GM12878 (cell line): ENCODE data around the gene WDR18. TPM values are rescaled to one million over a fixed set of nuclear protein-coding genes. Genes with fewer than 3 reads are reported as not detected.

Source experiments
- CBFB ChIP-seq: IDR thresholded peaks from 2 replicates; pipeline ENCODE4 v1.6.1; 2016; ENCODE audit warnings: antibody characterized with exemption, low read depth
- CEBPB ChIP-seq, 2 experiments: fragments of 150-350 bp in 1 of 2; IDR thresholded peaks; 2 replicates each; pipeline ENCODE4 v1.6.1; 2012 to 2014; ENCODE audit warnings: low read depth in 2 of 2, low read length in 2 of 2, borderline replicate concordance in 1 of 2, inconsistent platforms in 1 of 2
- CHD4 ChIP-seq: fragments of 200-600 bp; sonication (generic); IDR thresholded peaks from 2 replicates; pipeline ENCODE4 v1.6.1; 2016; ENCODE audit warnings: mild to moderate bottlenecking
- ELK1 ChIP-seq: IDR thresholded peaks from 2 replicates; pipeline ENCODE4 v1.6.1; 2012; ENCODE audit warnings: low read depth, low read length, improper control_type of control experiment
- EP300 ChIP-seq, 2 experiments: fragments of 150-350 bp in 1 of 2; IDR thresholded peaks; 2 replicates each; pipeline ENCODE4 v1.6.1; 2011 to 2012; ENCODE audit warnings: low read depth in 2 of 2, low read length in 2 of 2, borderline replicate concordance in 1 of 2, improper control_type of control experiment in 1 of 2, inconsistent platforms in 1 of 2; ENCODE audit not compliant: control insufficient read depth in 1 of 2
- EZH2 ChIP-seq: IDR thresholded peaks from 2 replicates; pipeline ENCODE4 v1.6.1; 2012; ENCODE audit warnings: low read depth, mild to moderate bottlenecking, control low read depth, inconsistent platforms, low read length, borderline replicate concordance; ENCODE audit not compliant: control insufficient read depth
- FOS ChIP-seq: IDR thresholded peaks from 3 replicates; pipeline ENCODE4 v1.6.1; 2011; ENCODE audit warnings: borderline replicate concordance; ENCODE audit not compliant: insufficient read length; ENCODE audit errors: extremely low read depth
- FOXK2 ChIP-seq: fragments of 450-650 bp; IDR thresholded peaks from 2 replicates; pipeline ENCODE4 v1.6.1; 2017; ENCODE audit warnings: mild to moderate bottlenecking, moderate library complexity
- HDAC6 ChIP-seq: fragments of 200-600 bp; sonication (generic); IDR thresholded peaks from one replicate; pipeline ENCODE4 v1.8.0; 2017; ENCODE audit warnings: antibody characterized with exemption; ENCODE audit not compliant: unreplicated experiment
- LARP7 ChIP-seq: fragments of 450-650 bp; IDR thresholded peaks from 2 replicates; pipeline ENCODE4 v1.6.1; 2017; ENCODE audit warnings: mild to moderate bottlenecking
- MTA3 ChIP-seq: IDR thresholded peaks from 2 replicates; pipeline ENCODE4 v1.6.1; 2012; ENCODE audit warnings: low read length, inconsistent platforms, borderline replicate concordance
- MXI1 ChIP-seq: fragments of 150-350 bp; IDR thresholded peaks from 2 replicates; pipeline ENCODE4 v1.6.1; 2011; ENCODE audit warnings: low read depth, mild to moderate bottlenecking, inconsistent platforms, low read length, improper control_type of control experiment
- NFXL1 ChIP-seq: fragments of 450-650 bp; IDR thresholded peaks from 2 replicates; pipeline ENCODE4 v1.6.1; 2017; ENCODE audit warnings: antibody characterized with exemption, mild to moderate bottlenecking, borderline replicate concordance
- PAX8 ChIP-seq: fragments of 450-650 bp; IDR thresholded peaks from 2 replicates; pipeline ENCODE4 v1.6.1; 2017; ENCODE audit warnings: mild to moderate bottlenecking, moderate library complexity
- PKNOX1 ChIP-seq: fragments of 450-650 bp; IDR thresholded peaks from 2 replicates; pipeline ENCODE4 v1.6.1; 2016; ENCODE audit warnings: mild to moderate bottlenecking
- RB1 ChIP-seq: fragments of 450-650 bp; formaldehyde crosslinking; IDR thresholded peaks from 2 replicates; pipeline ENCODE4 v1.6.1; 2017; ENCODE audit warnings: mild to moderate bottlenecking, borderline replicate concordance
- RUNX3 ChIP-seq: IDR thresholded peaks from 2 replicates; pipeline ENCODE4 v1.6.1; 2012; ENCODE audit warnings: low read length, inconsistent platforms
- SMAD5 ChIP-seq: IDR thresholded peaks from 2 replicates; pipeline ENCODE4 v1.6.1; 2016; ENCODE audit warnings: antibody characterized with exemption, low read depth
- SRF ChIP-seq, 2 experiments: IDR thresholded peaks; 2 replicates each; pipeline ENCODE4 v1.6.1; 2011; ENCODE audit warnings: low read depth in 2 of 2, low read length in 2 of 2, mild to moderate bottlenecking in 1 of 2, moderate library complexity in 1 of 2
- STAT3 ChIP-seq: IDR thresholded peaks from 2 replicates; pipeline ENCODE4 v1.6.1; 2011; ENCODE audit warnings: low read depth, low read length, improper control_type of control experiment
- SUPT20H ChIP-seq: IDR thresholded peaks from 2 replicates; pipeline ENCODE4 v1.6.1; 2011; ENCODE audit warnings: low read depth, mild to moderate bottlenecking, low read length, moderate library complexity, borderline replicate concordance; ENCODE audit not compliant: control insufficient read depth
- TCF7 ChIP-seq: IDR thresholded peaks from 2 replicates; pipeline ENCODE4 v1.6.1; 2014; ENCODE audit warnings: antibody characterized with exemption, borderline replicate concordance
- YY1 ChIP-seq: IDR thresholded peaks from 2 replicates; pipeline ENCODE4 v1.6.1; 2011; ENCODE audit warnings: low read depth, mild to moderate bottlenecking, low read length
- ZBED1 ChIP-seq: IDR thresholded peaks from 2 replicates; pipeline ENCODE4 v1.6.1; 2016; ENCODE audit warnings: borderline replicate concordance
- ZNF687 ChIP-seq: fragments of 450-650 bp; IDR thresholded peaks from 2 replicates; pipeline ENCODE4 v1.6.1; 2017; ENCODE audit warnings: mild to moderate bottlenecking, moderate library complexity
- polyA plus RNA-seq, 11 experiments: library from polyadenylated mRNA; depleted of rRNA in 4 of 11; unstranded in 6 of 11; stranded (reverse) in 5 of 11; fragments of >200 nt; fragmentation: Nextera tagmentation in 4 of 11; fragmentation: Illumina TruSeq in 1 of 11; extraction: Ambion mirVana in 4 of 11; extraction: Trizol in 1 of 11; gene quantifications; 1 replicate in 1 of 11; 2 replicates in 10 of 11; pipeline versions ENCODE4 v1.2.1 to v1.2.3, GENCODE V29; 2011 to 2016; ENCODE audit warnings: inconsistent platforms in 2 of 11, missing spikeins in 2 of 11, low read depth in 1 of 11
- total RNA-seq, 4 experiments: library from RNA; depleted of rRNA in 3 of 4; stranded (reverse); fragments of >200 nt in 3 of 4; fragmentation: Illumina TruSeq in 1 of 4; extraction: Trizol in 1 of 4; gene quantifications; 2 replicates each; pipeline versions ENCODE4 v1.2.1 to v1.2.3, GENCODE V29; 2013 to 2021

The WDR18 gene
- total and polyA plus RNA-seq, 10 of the 15 experiments (the other 5 are each of a cell fraction or from before 2014, with no cell fraction given), result 3.0 to 206 (median 62.3) TPM

GRCh38 chr19:947707-948539, 36.2 kb upstream of the WDR18 start (continued):
- TF ChIP-seq EZH2, result no peak
- TF ChIP-seq SRF (IDR thresholded peaks at IDR 0.05; ENCODE audit: low read depth in 2 of 2, low read length in 2 of 2), result peak in 1 of 2 experiments; percentile 80; a peak in 2 of 4 replicates
- no peak for TF ChIP-seq MTA3
- no peak for TF ChIP-seq RB1
- no peak for TF ChIP-seq CEBPB (IDR thresholded peaks at IDR 0.05; ENCODE audit: borderline replicate concordance in 1 of 2, low read depth in 2 of 2, low read length in 2 of 2)
- TF ChIP-seq RUNX3, result peak; percentile 91
- TF ChIP-seq EP300 (IDR thresholded peaks at IDR 0.05; ENCODE audit: borderline replicate concordance in 1 of 2, control insufficient read depth in 1 of 2, low read depth in 2 of 2, low read length in 2 of 2), result peak; percentile 87 to 93
- no peak for TF ChIP-seq FOS
- TF ChIP-seq MXI1, result peak; percentile 84; the same call in 1 of the 2 replicates
- TF ChIP-seq ZNF687, result peak; percentile 44; the same call in 1 of the 2 replicates
- TF ChIP-seq SUPT20H, result no peak
- no peak for TF ChIP-seq PAX8
- no peak for TF ChIP-seq STAT3
- peak; percentile 59 for TF ChIP-seq LARP7
- no peak for TF ChIP-seq CHD4
- TF ChIP-seq CBFB, result peak; percentile 94; the same call in 1 of the 2 replicates
- TF ChIP-seq SMAD5, result no peak
- TF ChIP-seq PKNOX1, result peak; percentile 48; the same call in 1 of the 2 replicates
- no peak for TF ChIP-seq FOXK2
- peak; percentile 99 for TF ChIP-seq NFXL1
- no peak for TF ChIP-seq TCF7
- no peak for TF ChIP-seq HDAC6
- no peak for TF ChIP-seq ELK1
- no peak; the same call in 1 of the 2 replicates for TF ChIP-seq ZBED1
- TF ChIP-seq YY1, result peak; percentile 37
